Astrocyte of the cerebellum (primary cell): ENCODE data around the gene NOC2L.

ENCODE experiments used
- DNase-seq: peaks from one replicate; pipeline ENCODE4 v3.0.0-alpha.2; 2011; ENCODE audit warnings: low read depth
- H3K4me3 ChIP-seq: 2 replicates; pipeline ENCODE4 v1.5.1; 2011; ENCODE audit warnings: mild to moderate bottlenecking, low read depth, low read length, moderate library complexity
- in situ Hi-C: cut with HindIII; loops from 2 replicates; pipeline ENCODE4 v1.10.0; 2017; ENCODE audit warnings: low sequenced_read_pairs
- TF ChIP-seq, protein P1 (sequence below): IDR thresholded peaks from 2 replicates; pipeline ENCODE4 v1.5.1; 2012; ENCODE audit warnings: low read length, low read depth, moderate library complexity, mild to moderate bottlenecking; ENCODE audit errors: missing control alignments

Gene NOC2L

DNA sequence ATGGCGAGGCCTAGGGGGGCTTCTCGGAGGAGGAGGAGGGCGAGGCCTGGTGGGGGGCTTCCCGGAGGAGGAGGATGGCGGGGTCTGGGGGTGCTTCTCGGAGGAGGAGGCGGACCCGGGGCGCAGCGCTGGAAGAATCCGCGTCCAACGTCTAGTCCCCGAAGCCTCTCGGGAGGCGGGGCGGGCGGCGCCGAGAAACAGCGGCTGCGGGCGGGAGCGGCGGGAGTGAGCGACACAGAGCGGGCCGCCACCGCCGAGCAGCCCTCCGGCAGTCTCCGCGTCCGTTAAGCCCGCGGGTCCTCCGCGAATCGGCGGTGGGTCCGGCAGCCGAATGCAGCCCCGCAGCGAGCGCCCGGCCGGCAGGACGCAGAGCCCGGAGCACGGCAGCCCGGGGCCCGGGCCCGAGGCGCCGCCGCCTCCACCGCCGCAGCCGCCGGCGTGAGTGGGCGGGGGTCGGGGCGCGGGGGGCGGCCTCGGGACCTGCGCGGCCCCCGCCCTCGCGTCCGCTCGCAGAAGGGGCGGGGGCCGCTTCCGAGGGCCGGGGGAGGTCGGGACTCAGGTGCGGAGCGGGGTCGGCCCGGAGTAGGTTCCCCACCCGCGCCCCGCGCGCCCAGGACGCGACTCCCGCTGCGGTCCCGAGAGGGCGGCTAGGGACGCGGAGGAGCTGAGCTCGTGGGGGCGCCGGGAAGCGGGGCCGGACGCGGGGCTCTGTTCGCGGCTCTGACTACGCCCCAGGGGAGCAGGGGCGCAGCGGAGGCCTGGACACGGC, 1.5 kb upstream of the NOC2L start, which contains the start of gene KLHL17:
KLHL17 (plus strand) TSS at position 222 of the 769 bp plus-strand sequence; CDS start at position 332, 110 bp downstream.
- no peak for DNase-seq
- H3K4me3 ChIP-seq: peak within 1 kb of the TSS; percentile 59
- TF ChIP-seq, protein P1, sequence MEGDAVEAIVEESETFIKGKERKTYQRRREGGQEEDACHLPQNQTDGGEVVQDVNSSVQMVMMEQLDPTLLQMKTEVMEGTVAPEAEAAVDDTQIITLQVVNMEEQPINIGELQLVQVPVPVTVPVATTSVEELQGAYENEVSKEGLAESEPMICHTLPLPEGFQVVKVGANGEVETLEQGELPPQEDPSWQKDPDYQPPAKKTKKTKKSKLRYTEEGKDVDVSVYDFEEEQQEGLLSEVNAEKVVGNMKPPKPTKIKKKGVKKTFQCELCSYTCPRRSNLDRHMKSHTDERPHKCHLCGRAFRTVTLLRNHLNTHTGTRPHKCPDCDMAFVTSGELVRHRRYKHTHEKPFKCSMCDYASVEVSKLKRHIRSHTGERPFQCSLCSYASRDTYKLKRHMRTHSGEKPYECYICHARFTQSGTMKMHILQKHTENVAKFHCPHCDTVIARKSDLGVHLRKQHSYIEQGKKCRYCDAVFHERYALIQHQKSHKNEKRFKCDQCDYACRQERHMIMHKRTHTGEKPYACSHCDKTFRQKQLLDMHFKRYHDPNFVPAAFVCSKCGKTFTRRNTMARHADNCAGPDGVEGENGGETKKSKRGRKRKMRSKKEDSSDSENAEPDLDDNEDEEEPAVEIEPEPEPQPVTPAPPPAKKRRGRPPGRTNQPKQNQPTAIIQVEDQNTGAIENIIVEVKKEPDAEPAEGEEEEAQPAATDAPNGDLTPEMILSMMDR: no peak
- in situ Hi-C loops: no loop called here

DNA sequence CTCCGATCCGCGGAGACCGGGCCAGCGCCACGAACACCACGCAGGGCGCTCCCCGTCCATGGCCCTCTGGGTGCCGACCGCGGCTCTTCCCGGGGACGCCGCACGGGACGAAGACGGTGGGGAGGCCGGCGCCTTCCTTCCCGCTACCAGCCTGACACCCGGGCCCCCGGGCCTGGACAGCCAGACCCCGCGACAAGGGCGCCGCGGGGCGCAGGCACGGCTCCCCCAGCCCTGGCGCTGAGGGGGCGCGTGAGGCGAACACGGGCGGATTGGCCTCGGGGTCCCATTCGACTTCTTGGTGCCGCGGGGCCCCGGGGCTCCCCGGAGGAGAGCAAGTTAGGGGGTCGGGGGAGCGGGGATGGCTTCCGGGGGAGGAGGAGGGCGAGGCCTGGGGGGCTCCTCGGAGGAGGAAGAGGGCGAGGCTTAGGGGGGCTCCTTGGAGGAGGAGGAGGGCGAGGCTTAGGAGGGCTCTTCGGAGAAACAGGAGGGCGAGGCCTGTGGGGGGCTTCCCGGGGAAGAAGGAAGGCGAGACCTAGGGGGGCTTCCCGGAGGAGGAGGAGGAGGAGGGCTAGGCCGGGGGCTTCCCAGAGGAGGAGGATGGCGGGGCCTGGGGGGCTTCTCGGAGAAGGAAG, 791 bp upstream of the NOC2L start:
- peak overlapping the region; percentile 59 for H3K4me3 ChIP-seq
- in situ Hi-C loops: no loop called here
- TF ChIP-seq, protein P1: no peak
- no peak for DNase-seq

DNA sequence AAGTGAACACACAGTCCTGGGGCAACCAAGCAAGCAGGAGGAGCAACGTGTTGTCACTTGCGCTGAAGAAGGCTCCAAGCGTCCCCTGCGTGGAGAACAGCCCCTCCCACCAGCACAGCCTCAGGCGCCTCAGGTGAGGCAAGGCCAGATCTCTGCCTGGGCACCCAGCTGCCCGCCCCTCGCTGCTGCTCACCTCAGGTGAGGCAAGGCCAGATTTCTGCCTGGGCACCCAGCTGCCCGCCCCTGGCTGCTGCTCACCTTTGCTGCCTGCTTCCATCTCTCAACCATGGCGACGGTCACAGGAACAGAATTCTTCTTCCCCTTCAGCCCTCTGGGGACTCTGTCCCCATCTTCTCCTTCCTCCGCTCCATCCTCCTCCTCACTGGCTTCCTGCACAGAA, 2.4 kb downstream of the NOC2L start:
- DNase-seq: no peak
- no peak overlapping the region for H3K4me3 ChIP-seq
- TF ChIP-seq, protein P1: no peak
- in situ Hi-C loops: no loop called here

DNA sequence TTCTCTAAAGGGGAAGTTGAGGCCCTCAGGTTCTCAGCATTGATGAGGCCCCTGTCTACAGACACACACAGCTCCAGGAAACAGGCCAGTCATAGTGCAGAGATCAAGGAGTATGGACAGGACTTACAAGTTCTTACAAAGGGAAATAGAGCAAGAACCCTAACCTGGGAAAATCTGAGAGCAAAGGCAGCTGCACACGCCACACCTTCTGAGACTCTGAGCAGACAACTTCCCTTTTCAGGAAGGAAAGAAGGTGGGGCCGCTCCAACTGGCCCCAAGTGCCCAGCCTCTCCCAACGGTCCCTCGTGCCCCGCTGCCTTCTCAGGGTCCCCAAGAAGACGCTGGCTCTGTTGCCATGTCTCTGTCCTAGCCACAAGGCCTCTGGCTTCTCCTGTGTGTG, 3.6 kb downstream of the NOC2L start:
- no peak for DNase-seq
- H3K4me3 ChIP-seq: no peak overlapping the region
- TF ChIP-seq, protein P1: no peak
- in situ Hi-C loops: no loop called here

DNA sequence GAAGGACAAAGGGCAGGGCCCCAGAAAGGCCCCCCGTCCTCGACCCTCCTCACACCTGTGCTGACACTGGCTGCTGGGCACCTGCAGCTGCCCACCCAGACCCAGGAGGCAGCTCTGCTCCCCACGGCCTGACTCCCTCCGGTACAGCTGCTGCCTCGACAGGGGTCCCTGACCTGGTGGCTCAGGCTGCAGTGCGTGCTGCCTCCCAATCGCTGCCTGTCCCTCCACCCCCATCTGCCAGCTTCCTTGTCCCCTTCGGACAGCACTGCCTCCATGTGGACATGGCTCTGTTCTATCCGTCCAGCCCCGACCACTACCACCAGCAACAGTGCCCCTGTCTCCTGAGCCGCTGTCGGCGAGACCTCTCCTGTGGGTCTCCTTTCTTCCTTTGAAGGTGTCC, 4.1 kb downstream of the NOC2L start:
- in situ Hi-C loops: no loop called here
- DNase-seq: no peak
- H3K4me3 ChIP-seq: no peak overlapping the region
- TF ChIP-seq, protein P1: no peak

DNA sequence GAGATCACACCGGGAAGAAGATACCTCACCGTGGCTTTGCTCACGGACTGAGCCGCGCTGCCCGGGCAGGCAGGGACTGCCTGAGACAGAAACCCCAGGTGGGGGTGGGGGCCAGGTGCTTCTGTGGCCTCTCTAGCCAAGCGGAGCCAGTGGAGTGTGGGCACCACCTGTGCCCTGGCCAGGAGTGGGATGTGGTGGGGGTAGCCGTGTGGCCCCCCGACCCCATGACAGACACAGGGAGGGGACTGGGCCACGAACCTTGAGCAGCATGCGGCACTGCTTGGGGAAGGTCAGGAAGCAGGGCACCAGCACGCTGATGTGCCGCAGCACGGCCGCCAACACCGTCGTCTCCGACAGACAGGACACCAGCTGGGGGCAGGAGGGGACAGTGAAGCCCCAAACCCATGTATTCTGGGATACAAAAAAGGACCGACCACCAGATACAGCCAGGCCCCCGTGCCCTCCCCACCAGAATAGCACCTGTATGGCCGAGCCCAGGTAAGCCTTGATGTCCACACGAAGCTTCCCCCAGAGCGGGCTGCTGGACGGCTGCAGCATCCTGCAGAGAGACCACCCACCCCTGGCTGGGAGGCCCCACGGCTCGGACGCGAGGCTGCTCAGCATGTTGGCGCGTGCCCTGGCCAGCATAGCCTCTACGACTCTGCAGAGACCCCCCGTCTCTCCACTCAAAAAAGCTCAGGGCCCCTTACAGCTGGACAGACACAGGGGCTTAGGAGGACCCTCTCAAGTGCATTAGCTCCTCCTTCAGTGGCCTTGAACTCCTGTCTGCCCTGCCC, 5.3 kb downstream of the NOC2L start:
- TF ChIP-seq, protein P1: no peak
- H3K4me3 ChIP-seq: no peak overlapping the region
- in situ Hi-C loops: no loop called here
- no peak for DNase-seq
